ENCODE measurements around the gene SPTBN2. TPM values are rescaled to one million over a fixed set of nuclear protein-coding genes. Genes with fewer than 3 reads are reported as not detected.

Gene SPTBN2
- total and polyA plus RNA-seq, 2 of the 4 experiments (the other 2 are of a cell fraction), result 0.18 to 0.41 TPM

DNA sequence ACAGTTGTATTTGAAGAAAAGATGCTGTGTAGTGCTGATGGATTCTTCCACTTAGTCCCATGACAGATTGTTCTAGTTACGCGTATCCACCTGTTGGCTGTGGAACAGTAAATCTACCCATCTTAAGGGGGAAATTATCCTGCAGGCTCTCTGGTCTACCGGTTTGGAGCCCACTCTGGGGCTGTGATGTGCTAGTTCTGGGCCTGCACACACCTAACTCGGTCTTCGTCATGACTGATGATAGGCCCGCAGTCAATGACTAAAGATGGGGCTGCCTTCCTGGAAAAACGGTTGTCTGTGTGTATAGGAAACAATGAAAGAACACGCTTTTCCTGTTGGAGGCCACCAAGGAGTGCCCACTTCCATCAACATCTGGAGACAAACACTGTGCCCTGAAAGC is 45.1 kb downstream of the SPTBN2 start:
- in situ Hi-C loops (cut with MboI; ENCODE audit: low sequenced_read_pairs) (loop anchor here (10.0 kb wide), 1 partner anchor 279 kb away; no protein-coding TSS in a partner anchor), intact Hi-C loops (cut with micrococcal nuclease) (no loop called here), dilution Hi-C loops (cut with HindIII; ENCODE audit: low sequenced_read_pairs, unreplicated experiment) (no loop called here)
- Histone ChIP-seq H4K91ac (ENCODE audit: insufficient read depth, low read depth, low read length) (no peak overlapping the region), H2AK9ac (replicated peaks; ENCODE audit: low read depth, low read length, poor library complexity) (no peak overlapping the region), H3K9me1 (ENCODE audit: insufficient read depth, low read length) (no peaks in the 10 kb centered on the region), H2BK5ac (ENCODE audit: low read depth, low read length, poor library complexity, severe bottlenecking) (no peak overlapping the region), H2BK120ac (ENCODE audit: low read depth, low read length) (no peak overlapping the region), H3K4me1 (ENCODE audit: control insufficient read depth, insufficient read depth, low read length) (no peaks in the 10 kb centered on the region), H3K4me2 (ENCODE audit: low read depth, low read length) (no peak overlapping the region), H3K9ac (ENCODE audit: low read depth, low read length) (no peak overlapping the region), H3K56ac (ENCODE audit: extremely low read depth, insufficient read depth, low read length) (no peak overlapping the region), H3K14ac (replicated peaks; ENCODE audit: low read depth, low read length) (no peak overlapping the region), H4K5ac (ENCODE audit: low read depth, low read length) (no peak overlapping the region), H3K9me3 (ENCODE audit: control insufficient read depth, insufficient read depth, low read length) (no peaks in the 10 kb centered on the region), H3K36me3 (ENCODE audit: control insufficient read depth, insufficient read depth, low read length) (0 out of 2 replicates have a peak, but pooled peaks cover 1% of the 10 kb centered on the region), H3K18ac (ENCODE audit: low read depth, low read length) (no peak overlapping the region), H3K27ac (ENCODE audit: insufficient read depth, low read length) (no peak overlapping the region), H3K4ac (ENCODE audit: low read depth, low read length) (no peak overlapping the region), H3K4me3 (ENCODE audit: insufficient read depth, low read depth, low read length) (no peak overlapping the region), H2AFZ (replicated peaks; ENCODE audit: low read length, poor library complexity) (no peak overlapping the region), H2BK20ac (ENCODE audit: low read depth, low read length) (no peak overlapping the region), H3K27me3 (ENCODE audit: control insufficient read depth, insufficient read depth, low read length) (no peaks in the 10 kb centered on the region), H2AK5ac (ENCODE audit: low read depth, low read length) (no peak overlapping the region), H4K8ac (ENCODE audit: low read depth in 2 of 2, low read length in 2 of 2) (no peak overlapping the region), H2BK15ac (ENCODE audit: low read depth, low read length) (no peak overlapping the region), H4K20me1 (ENCODE audit: insufficient read depth, low read length) (no peaks in the 10 kb centered on the region; the same call in 1 of the 2 replicates), H3K79me1 (ENCODE audit: low read depth in 1 of 2, low read length in 2 of 2) (no peaks in the 10 kb centered on the region), H3K23ac (ENCODE audit: low read depth, low read length) (no peak overlapping the region)
- ATAC-seq (ENCODE audit: low read depth) (no peak), DNase-seq (no peak)
- BruUV-seq (replicated peaks), result no TSS peak
- no peak for TF ChIP-seq SMC3 (IDR thresholded peaks at IDR 0.05; ENCODE audit: low read depth, low read length)
- no peak for TF ChIP-seq POLR2A (IDR thresholded peaks at IDR 0.05; ENCODE audit: low read depth, low read length)
- no peak for TF ChIP-seq MAFK (IDR thresholded peaks at IDR 0.05; ENCODE audit: low read depth, low read length)
- TF ChIP-seq, protein P1, sequence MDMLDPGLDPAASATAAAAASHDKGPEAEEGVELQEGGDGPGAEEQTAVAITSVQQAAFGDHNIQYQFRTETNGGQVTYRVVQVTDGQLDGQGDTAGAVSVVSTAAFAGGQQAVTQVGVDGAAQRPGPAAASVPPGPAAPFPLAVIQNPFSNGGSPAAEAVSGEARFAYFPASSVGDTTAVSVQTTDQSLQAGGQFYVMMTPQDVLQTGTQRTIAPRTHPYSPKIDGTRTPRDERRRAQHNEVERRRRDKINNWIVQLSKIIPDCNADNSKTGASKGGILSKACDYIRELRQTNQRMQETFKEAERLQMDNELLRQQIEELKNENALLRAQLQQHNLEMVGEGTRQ (IDR thresholded peaks at IDR 0.05; ENCODE audit: low read depth, low read length), result no peak
- no peak for TF ChIP-seq MAZ (IDR thresholded peaks at IDR 0.05; ENCODE audit: borderline replicate concordance, low read depth, low read length)
- no peak for TF ChIP-seq CEBPB (IDR thresholded peaks at IDR 0.05; ENCODE audit: low read depth, low read length)
- TF ChIP-seq FOS (IDR thresholded peaks at IDR 0.05; ENCODE audit: low read depth, low read length), result no peak
- no peak for TF ChIP-seq RCOR1 (IDR thresholded peaks at IDR 0.05; ENCODE audit: insufficient replicate concordance, low read length)
- TF ChIP-seq ELK1 (IDR thresholded peaks at IDR 0.05; ENCODE audit: borderline replicate concordance, low read depth, low read length), result no peak
- TF ChIP-seq NFE2L2 (IDR thresholded peaks at IDR 0.05; ENCODE audit: low read depth, low read length), result no peak
- TF ChIP-seq BHLHE40 (IDR thresholded peaks at IDR 0.05; ENCODE audit: low read depth, low read length), result no peak
- no peak for TF ChIP-seq MXI1 (IDR thresholded peaks at IDR 0.05; ENCODE audit: borderline replicate concordance, low read depth, low read length)
- no peak for TF ChIP-seq CTCF (conservative IDR thresholded peaks at IDR 0.05; ENCODE audit: low read depth, low read length)
- CTCF ChIA-PET, result no interaction called here
- POLR2A ChIA-PET (ENCODE audit: unreplicated experiment), result no interaction called here
- WGBS, 2 experiments (ENCODE audit: extremely low coverage in 2 of 2, insufficient read length in 1 of 2), result 100% methylated on average over 3 of the region's 8 CpGs; no CpG with 5 or more reads in 1 of the 2 experiments
